GM18517 (cell line): ENCODE measurements around the gene CSPG4.
"Not testable (repeated sequence)": the region's sequence is repeated elsewhere in the genome, so short reads cannot be mapped to it uniquely, and the experiment has no call there.

ENCODE experiments used
- ATAC-seq: cut with Tn5 transposase; IDR thresholded peaks from one replicate; pipeline ENCODE4 v1.9.1; 2021; ENCODE audit warnings: mild to moderate bottlenecking, moderate library complexity; ENCODE audit not compliant: unreplicated experiment

Gene CSPG4

GRCh38 chr15:75712668-75713337 lies at the start of gene CSPG4:
TSS of gene CSPG4 (minus strand) at chr15:75712848. CDS start at chr15:75712755, 93 bp downstream.
- ATAC-seq = no peak

- not testable (repeated sequence) for ATAC-seq
Measured at GRCh38 chr15:75762357-75762718, 49.7 kb upstream of the CSPG4 start.

GRCh38 chr15:75761446-75762356 lies 49.1 kb upstream of the CSPG4 start:
- no peak for ATAC-seq

GRCh38 chr15:75760704-75761435 lies 48.2 kb upstream of the CSPG4 start:
- ATAC-seq = no peak

- ATAC-seq = not testable (repeated sequence)
Measured at GRCh38 chr15:75760131-75760520, 47.5 kb upstream of the CSPG4 start.

GRCh38 chr15:75759416-75760130 lies 46.9 kb upstream of the CSPG4 start:
- no peak for ATAC-seq

- ATAC-seq = peak; percentile 56
Measured at GRCh38 chr15:75758071-75758872, 45.6 kb upstream of the CSPG4 start.

GRCh38 chr15:75754871-75755270 lies 42.2 kb upstream of the CSPG4 start:
- not testable (repeated sequence) for ATAC-seq

GRCh38 chr15:75753145-75753544 lies 40.5 kb upstream of the CSPG4 start:
- ATAC-seq = no peak

GRCh38 chr15:75751891-75752290 lies 39.2 kb upstream of the CSPG4 start:
- no peak for ATAC-seq

GRCh38 chr15:75751116-75751875 lies 38.6 kb upstream of the CSPG4 start:
- ATAC-seq = no peak

GRCh38 chr15:75750261-75751050 lies 37.8 kb upstream of the CSPG4 start:
- ATAC-seq = no peak

- ATAC-seq = no peak
Measured at GRCh38 chr15:75749820-75750219, 37.2 kb upstream of the CSPG4 start.

GRCh38 chr15:75748882-75749281 lies 36.2 kb upstream of the CSPG4 start:
- ATAC-seq = not testable (repeated sequence)

GRCh38 chr15:75747121-75747520 lies 34.5 kb upstream of the CSPG4 start:
- not testable (repeated sequence) for ATAC-seq

- no peak for ATAC-seq
Measured at GRCh38 chr15:75745305-75745704, 32.7 kb upstream of the CSPG4 start.

- ATAC-seq = not testable (repeated sequence)
Measured at GRCh38 chr15:75742346-75742745, 29.7 kb upstream of the CSPG4 start.

GRCh38 chr15:75739791-75740190 lies 27.1 kb upstream of the CSPG4 start:
- no peak for ATAC-seq
